A549 (cell line): Measurements from ENCODE around the gene PSMD1. TPM values are rescaled to one million over a fixed set of nuclear protein-coding genes. Genes with fewer than 3 reads are reported as not detected.

Source experiments
- ATAC-seq, 2 experiments: fragments of 200-7000 bp in 1 of 2; fragments of >200 bp in 1 of 2; cut with Nextera tagmentation in 1 of 2; cut with Tn5 transposase in 1 of 2; 3 replicates each; pipeline versions ENCODE4 v1.8.0 to v1.9.1; 2018 to 2020; ENCODE audit warnings: mild to moderate bottlenecking in 1 of 2, moderate library complexity in 1 of 2
- CTCF ChIA-PET: fragments of 300-600 bp; sonication (Branson Sonifier 250); formaldehyde crosslinking; extraction: SDS; loops from one replicate; lab custom pipeline; 2021; ENCODE audit warnings: antibody characterized with exemption, inconsistent platforms; lab: Yijun Ruan, JAX
- POLR2A ChIA-PET: fragments of 350-600 bp; formaldehyde crosslinking; extraction: SDS; loops from one replicate; lab custom pipeline; 2021; ENCODE audit warnings: antibody characterized with exemption, inconsistent platforms; lab: Yijun Ruan, JAX
- DNase-seq, 2 experiments: peaks; one replicate each; pipeline versions ENCODE4 v3.0.0 to v3.0.0-alpha.2; 2011 to 2016; ENCODE audit warnings: low read depth in 1 of 2, low spot score in 1 of 2
- FAIRE-seq: peaks from 2 replicates; lab custom pipeline; 2011; peaks lifted over from hg19 to GRCh38; lab: Jason Lieb, UNC
- H3K27ac ChIP-seq, 2 experiments: fragments of >200 bp; sonication (Bioruptor Twin); formaldehyde crosslinking; 3 replicates each; pipeline ENCODE4 v1.5.1; 2016 to 2017
- H3K4me1 ChIP-seq: fragments of >200 bp; sonication (Bioruptor Twin); formaldehyde crosslinking; 3 replicates; pipeline ENCODE4 v1.6.1; 2016
- H3K4me2 ChIP-seq: fragments of >200 bp; sonication (Bioruptor Twin); formaldehyde crosslinking; 3 replicates; pipeline ENCODE4 v1.6.1; 2016
- H3K4me3 ChIP-seq: fragments of >200 bp; sonication (Bioruptor Twin); formaldehyde crosslinking; 3 replicates; pipeline ENCODE4 v1.5.1; 2016
- H3K9me3 ChIP-seq: fragments of >200 bp; sonication (Bioruptor Twin); formaldehyde crosslinking; 3 replicates; pipeline ENCODE4 v1.6.1; 2016
- BHLHE40 ChIP-seq: IDR thresholded peaks from 2 replicates; pipeline ENCODE4 v1.6.1; 2012; ENCODE audit warnings: low read depth, low read length, inconsistent platforms
- CBX8 ChIP-seq: fragments of 200-600 bp; sonication (generic); IDR thresholded peaks from 2 replicates; pipeline ENCODE4 v1.6.1; 2016
- CEBPB ChIP-seq, 2 experiments: fragments of >200 bp in 1 of 2; sonication (Bioruptor Twin) in 1 of 2; formaldehyde crosslinking in 1 of 2; IDR thresholded peaks; 2 replicates each; pipeline ENCODE4 v1.6.1; 2012 to 2016
- CHD4 ChIP-seq: fragments of 200-600 bp; sonication (generic); IDR thresholded peaks from 2 replicates; pipeline ENCODE4 v1.6.1; 2016; ENCODE audit warnings: antibody characterized with exemption, mild to moderate bottlenecking, borderline replicate concordance
- EHF ChIP-seq: fragments of 250-450 bp; sonication (Bioruptor Pico); IDR thresholded peaks from 2 replicates; pipeline ENCODE4 v1.5.0; 2020; ENCODE audit warnings: mild to moderate bottlenecking
- FOSL2 ChIP-seq, 2 experiments: fragments of 450-650 bp in 1 of 2; fragments of >200 bp in 1 of 2; sonication (Bioruptor Twin) in 1 of 2; formaldehyde crosslinking; IDR thresholded peaks; 2 replicates each; pipeline versions ENCODE4 v1.5.0 to v1.6.1; 2016 to 2020; ENCODE audit warnings: mild to moderate bottlenecking in 1 of 2, moderate library complexity in 1 of 2
- FOXS1 ChIP-seq: fragments of 250-450 bp; sonication (Bioruptor Pico); IDR thresholded peaks from 2 replicates; pipeline ENCODE4 v1.5.0; 2020; ENCODE audit warnings: mild to moderate bottlenecking, moderate library complexity
- HDAC2 ChIP-seq: fragments of 200-600 bp; sonication (generic); IDR thresholded peaks from 2 replicates; pipeline ENCODE4 v1.6.1; 2016
- KDM1A ChIP-seq: fragments of 200-600 bp; sonication (generic); IDR thresholded peaks from 2 replicates; pipeline ENCODE4 v1.6.1; 2016; ENCODE audit warnings: low read depth, mild to moderate bottlenecking
- MAFK ChIP-seq: fragments of 450-650 bp; IDR thresholded peaks from 2 replicates; pipeline ENCODE4 v1.6.1; 2014; ENCODE audit not compliant: partially characterized antibody
- POLR2A ChIP-seq: IDR thresholded peaks from 2 replicates; pipeline ENCODE4 v1.6.1; 2012; ENCODE audit warnings: mild to moderate bottlenecking, low read length
- POLR2AphosphoS2 ChIP-seq: conservative IDR thresholded peaks from 2 replicates; pipeline ENCODE4 v1.6.1; 2012; ENCODE audit warnings: low read length, improper control_type of control experiment, inconsistent platforms
- RAD21 ChIP-seq, 2 experiments: fragments of >200 bp in 1 of 2; sonication (Bioruptor Twin) in 1 of 2; formaldehyde crosslinking in 1 of 2; IDR thresholded peaks in 1 of 2; conservative IDR thresholded peaks in 1 of 2; 2 replicates in 1 of 2; 3 replicates in 1 of 2; pipeline ENCODE4 v1.6.1; 2012 to 2018; ENCODE audit warnings: inconsistent platforms in 1 of 2
- SREBF2 ChIP-seq: fragments of 450-650 bp; IDR thresholded peaks from 2 replicates; pipeline ENCODE4 v1.6.1; 2014; ENCODE audit warnings: mild to moderate bottlenecking, moderate library complexity
- TP53 ChIP-seq: fragments of 250-450 bp; sonication (Bioruptor Pico); IDR thresholded peaks from 2 replicates; pipeline ENCODE4 v1.5.0; 2021; ENCODE audit warnings: mild to moderate bottlenecking, moderate library complexity
- ZSCAN20 ChIP-seq: fragments of 250-450 bp; sonication (Bioruptor Pico); IDR thresholded peaks from 2 replicates; pipeline ENCODE4 v1.8.0; 2022; ENCODE audit warnings: mild to moderate bottlenecking, moderate library complexity
- WGBS: methylation state at CpG from one replicate; pipeline ENCODE4 v1.1.6; 2017; ENCODE audit errors: missing lambda C conversion rate; 5-methylcytosine and 5-hydroxymethylcytosine counted together
- polyA plus RNA-seq, 4 experiments: library from polyadenylated mRNA; depleted of rRNA in 3 of 4; stranded (reverse); fragments of >200 nt; fragmentation: RNase III in 1 of 4; extraction: RNeasy Plus Mini Kit Qiagen cat#74134 plus additional on column Dnase treatment in 1 of 4; gene quantifications; 2 replicates in 3 of 4; 3 replicates in 1 of 4; pipeline ENCODE4 v1.2.3, GENCODE V29; 2011 to 2017
- TF ChIP-seq, protein P1 (sequence below): IDR thresholded peaks from 2 replicates; pipeline ENCODE4 v1.6.1; 2012
- TF ChIP-seq, protein P2 (sequence below): fragments of >200 bp; sonication (Bioruptor Twin); formaldehyde crosslinking; IDR thresholded peaks from 3 replicates; pipeline ENCODE4 v1.6.1; 2016

Gene PSMD1
- polyA plus RNA-seq, 2 of the 4 experiments (the other 2 are of a cell fraction), result 122 to 248 TPM

DNA sequence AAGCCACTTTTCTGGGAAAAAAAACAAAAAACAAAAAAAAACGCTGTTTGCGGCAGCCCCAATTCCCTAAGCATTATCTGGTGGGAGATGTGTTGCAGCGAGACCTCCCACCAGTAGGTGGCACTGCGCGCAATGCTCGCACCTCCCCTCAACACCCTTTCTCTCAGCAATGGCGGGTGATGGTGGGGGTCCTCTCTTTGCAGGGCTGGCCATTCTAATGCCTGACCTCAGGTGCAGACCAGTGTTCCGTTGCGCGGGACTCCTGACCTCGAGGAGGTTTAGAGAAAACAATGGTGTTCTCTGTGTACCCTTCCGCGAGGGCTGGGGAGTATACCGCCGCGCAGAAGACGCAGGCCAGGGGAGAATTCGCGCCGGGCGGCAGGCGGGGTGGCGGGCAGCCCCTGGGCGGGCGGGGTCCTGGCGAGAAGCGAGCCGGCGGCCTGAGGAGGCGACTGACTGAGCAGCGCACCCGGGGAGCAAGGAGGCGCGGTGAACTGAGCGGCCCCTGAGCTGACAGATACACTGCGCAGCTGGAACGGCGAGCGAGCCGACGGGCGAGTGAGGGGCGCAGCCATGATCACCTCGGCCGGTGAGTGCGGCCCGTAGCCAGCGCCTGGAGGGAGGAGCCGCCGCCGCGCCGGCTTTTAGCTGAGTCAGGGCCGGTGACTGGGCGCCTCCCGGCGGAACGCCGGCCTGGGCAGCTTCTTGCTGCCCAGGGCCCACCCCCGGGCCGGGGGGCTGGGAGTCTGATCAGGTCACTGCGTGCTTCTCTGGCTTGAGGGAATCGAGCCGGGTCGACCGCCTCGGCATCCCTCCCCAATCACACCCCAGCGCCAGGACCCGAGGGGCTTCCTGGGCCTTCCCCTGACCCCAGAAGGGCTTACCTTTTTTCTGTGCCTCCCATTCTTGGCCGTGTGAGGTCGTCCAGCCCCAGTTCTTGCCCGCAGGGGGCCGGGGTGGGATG lies at the start of gene PSMD1 (continued):
- TF ChIP-seq EHF (CRISPR knock-in tag) (no peak), TP53 (CRISPR knock-in tag) (no peak), HDAC2 (no peak)
- TF ChIP-seq, protein P1, sequence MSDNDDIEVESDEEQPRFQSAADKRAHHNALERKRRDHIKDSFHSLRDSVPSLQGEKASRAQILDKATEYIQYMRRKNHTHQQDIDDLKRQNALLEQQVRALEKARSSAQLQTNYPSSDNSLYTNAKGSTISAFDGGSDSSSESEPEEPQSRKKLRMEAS, result peak; percentile 62; the same call in 1 of the 2 replicates
- TF ChIP-seq, all 56 proteins: peak for 10

DNA sequence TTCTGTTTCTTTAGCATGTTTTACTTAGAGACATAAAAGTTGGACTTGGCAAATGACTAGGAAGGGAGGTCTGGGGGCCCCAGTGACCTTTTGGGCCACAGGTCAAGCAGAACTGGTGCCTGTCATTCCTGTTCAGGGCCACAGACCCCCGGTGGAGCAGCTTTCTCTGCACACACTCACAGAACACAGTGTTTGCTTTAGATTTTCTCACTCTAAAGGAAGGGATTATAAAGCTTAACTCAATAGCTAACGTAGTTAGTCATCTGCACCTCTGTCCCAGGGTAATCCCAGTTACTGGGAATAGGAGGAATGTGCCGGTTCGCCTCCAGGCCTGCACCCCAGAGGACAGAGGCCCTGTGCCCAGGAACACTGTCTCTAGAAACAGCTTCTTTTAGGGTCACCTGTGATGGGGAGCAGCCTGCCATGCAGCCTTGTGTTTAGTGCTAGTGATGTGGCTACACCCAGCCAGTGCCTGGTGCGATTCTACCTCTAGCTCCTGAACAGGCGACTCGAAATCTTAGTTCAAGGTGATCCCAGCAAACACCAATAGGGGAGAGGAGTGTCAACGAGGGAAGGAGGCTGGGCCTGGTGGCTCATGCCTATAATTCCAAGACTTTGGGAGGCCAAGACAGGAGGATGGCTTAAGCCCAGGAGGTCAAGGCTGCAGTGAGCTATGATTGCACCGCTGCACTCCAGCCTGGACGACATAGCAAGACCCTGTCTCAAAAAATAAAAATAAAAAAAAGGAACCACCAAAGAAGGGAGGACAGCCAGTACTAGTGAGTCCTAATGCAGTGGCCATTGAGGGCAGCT lies 49.2 kb upstream of the PSMD1 start:
- no peaks in the 10 kb centered on the region for H3K4me1 ChIP-seq
- no peak for DNase-seq
- TF ChIP-seq FOSL2 (IDR thresholded peaks at IDR 0.05) (no peak), FOSL2 (CRISPR knock-in tag; IDR thresholded peaks at IDR 0.05) (no peak), BHLHE40 (no peak), POLR2A (no peak), ZSCAN20 (CRISPR knock-in tag) (no peak), KDM1A (no peak), RAD21 (conservative IDR thresholded peaks at IDR 0.05 in 1 of 2, IDR thresholded peaks at IDR 0.05 in 1 of 2) (no peak), SREBF2 (no peak), FOXS1 (no peak), MAFK (no peak), POLR2AphosphoS2 (no peak), CEBPB (IDR thresholded peaks at IDR 0.05) (no peak)
- TF ChIP-seq, protein P2, sequence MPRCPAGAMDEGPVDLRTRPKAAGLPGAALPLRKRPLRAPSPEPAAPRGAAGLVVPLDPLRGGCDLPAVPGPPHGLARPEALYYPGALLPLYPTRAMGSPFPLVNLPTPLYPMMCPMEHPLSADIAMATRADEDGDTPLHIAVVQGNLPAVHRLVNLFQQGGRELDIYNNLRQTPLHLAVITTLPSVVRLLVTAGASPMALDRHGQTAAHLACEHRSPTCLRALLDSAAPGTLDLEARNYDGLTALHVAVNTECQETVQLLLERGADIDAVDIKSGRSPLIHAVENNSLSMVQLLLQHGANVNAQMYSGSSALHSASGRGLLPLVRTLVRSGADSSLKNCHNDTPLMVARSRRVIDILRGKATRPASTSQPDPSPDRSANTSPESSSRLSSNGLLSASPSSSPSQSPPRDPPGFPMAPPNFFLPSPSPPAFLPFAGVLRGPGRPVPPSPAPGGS, result no peak
- TF ChIP-seq, all 56 proteins: peak for 0
- WGBS, result 60% methylated on average over 10 of the region's 10 CpGs
- POLR2A ChIA-PET, result no interaction called here
- no peak overlapping the region for H3K4me3 ChIP-seq
- FAIRE-seq (no peak), ATAC-seq (no peak; a peak in 1 of 6 replicates)
- H3K9me3 ChIP-seq, result peaks cover 2% of the 10 kb centered on the region; the same call in 1 of the 3 replicates
- H3K27ac ChIP-seq, result no peak overlapping the region
- CTCF ChIA-PET, result interaction anchor here (0.7 to 3.6 kb wide), 10 partner anchors 9 to 160 kb away, joined by 3 to 22 read pairs (median 4); partner anchors contain the start of gene SPATA3
- H3K4me2 ChIP-seq, result no peak overlapping the region

DNA sequence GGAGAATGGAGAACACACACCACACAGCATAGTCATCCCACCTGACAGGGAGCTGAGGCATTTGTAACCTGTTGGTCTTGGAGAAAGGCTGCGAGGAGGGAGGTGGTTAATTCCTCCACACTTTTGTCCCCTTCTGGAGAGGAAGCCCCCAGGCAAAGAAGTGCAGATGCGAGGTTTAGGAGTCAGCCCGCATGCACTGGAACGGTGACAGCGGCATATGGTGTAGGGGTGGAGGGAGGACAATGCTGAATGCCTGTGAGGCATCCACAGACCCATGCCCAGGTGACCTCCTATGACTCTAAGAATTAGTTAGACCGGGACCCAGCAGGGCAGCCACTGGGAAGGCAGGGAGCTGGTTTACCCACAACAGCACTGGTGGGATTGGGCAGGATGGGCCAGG lies 48.5 kb upstream of the PSMD1 start:
- Histone ChIP-seq H3K4me3 (no peak overlapping the region), H3K4me2 (no peak overlapping the region), H3K4me1 (no peaks in the 10 kb centered on the region), H3K9me3 (peaks cover 2% of the 10 kb centered on the region; the same call in 1 of the 3 replicates), H3K27ac (no peak overlapping the region)
- TF ChIP-seq CBX8, result no peak
- TF ChIP-seq POLR2AphosphoS2, result no peak
- no peak for TF ChIP-seq CHD4
- ChIA-PET CTCF (interaction anchor here (1.1 to 3.6 kb wide), 6 partner anchors 12 to 160 kb away, joined by 3 to 22 read pairs (median 5); partner anchors contain the start of gene SPATA3), POLR2A (no interaction called here)
- DNase-seq (no peak), ATAC-seq (no peak), FAIRE-seq (no peak)
- 82% methylated on average over 6 of the region's 6 CpGs for WGBS
